Activated T-cell treated with anti-CD3 and anti-CD28 coated beads, Interleukin-2, amount 50 U/mL, for 4 hours (primary cell): ENCODE data around the gene BUD13. TPM values are rescaled to one million over a fixed set of nuclear protein-coding genes. Genes with fewer than 3 reads are reported as not detected.

Experiments used
- ATAC-seq, 2 donors: fragments of 200-7000 bp; cut with Tn5 transposase; one replicate each; pipeline ENCODE4 v1.10.0; 2021
- DNase-seq: peaks from one replicate; pipeline ENCODE4 v3.0.0-alpha.2; 2020
- H3K27me3 Mint-ChIP-seq: one replicate; pipeline ENCODE4 v1.8.0; 2021; ENCODE audit warnings: low read depth, mixed read lengths
- H3K36me3 Mint-ChIP-seq: one replicate; pipeline ENCODE4 v1.8.0; 2022; ENCODE audit warnings: mixed read lengths; ENCODE audit not compliant: insufficient read depth
- H3K4me1 Mint-ChIP-seq: one replicate; pipeline ENCODE4 v1.8.0; 2021; ENCODE audit warnings: low read depth, mixed read lengths
- H3K4me3 Mint-ChIP-seq: one replicate; pipeline ENCODE4 v1.8.0; 2021; ENCODE audit warnings: mild to moderate bottlenecking, moderate library complexity, mixed read lengths
- H3K9me3 Mint-ChIP-seq: one replicate; pipeline ENCODE4 v1.8.0; 2021; ENCODE audit warnings: mixed read lengths
- total RNA-seq, 3 donors: library from RNA; stranded (reverse); gene quantifications; one replicate each; pipeline ENCODE4 v1.2.1, GENCODE V29; 2021

The BUD13 gene
- total RNA-seq, 3 donors from 2014 or later, result 26.3 to 28.5 (median 27.7) TPM

DNA sequence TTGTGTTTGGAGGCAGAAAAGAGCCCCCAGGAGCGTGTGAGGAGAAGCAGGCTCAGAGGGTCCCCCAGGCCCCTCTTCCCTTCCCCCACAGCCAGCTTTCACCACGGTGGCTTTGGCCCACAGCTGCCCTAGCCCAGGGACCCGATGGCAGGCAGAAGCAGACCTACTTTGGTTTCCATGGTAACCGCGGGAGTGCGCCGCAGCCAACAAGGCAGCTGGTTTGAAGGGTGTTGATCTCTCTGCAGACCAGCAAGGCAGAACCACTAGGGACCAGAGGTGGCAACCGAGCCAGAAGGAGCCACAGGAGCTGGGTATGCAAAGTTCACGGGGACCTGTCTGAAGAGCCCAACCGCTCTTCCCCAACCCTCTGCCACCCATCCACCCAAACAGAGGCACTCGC lies 69.4 kb downstream of the BUD13 start:
- no peaks in the 10 kb centered on the region for H3K9me3 Mint-ChIP-seq
- H3K27me3 Mint-ChIP-seq, result peaks cover 8% of the 10 kb centered on the region
- DNase-seq (no peak), ATAC-seq (no peak)
- H3K36me3 Mint-ChIP-seq, result no peaks in the 10 kb centered on the region
- H3K4me3 Mint-ChIP-seq, result no peak overlapping the region
- no peaks in the 10 kb centered on the region for H3K4me1 Mint-ChIP-seq

- DNase-seq (no peak), ATAC-seq (no peak)
- Mint-ChIP-seq H3K4me3 (no peak overlapping the region), H3K27me3 (peaks cover 9% of the 10 kb centered on the region), H3K4me1 (no peaks in the 10 kb centered on the region), H3K36me3 (no peaks in the 10 kb centered on the region), H3K9me3 (no peaks in the 10 kb centered on the region)
Measured at GRCh38 chr11:116702772-116703385, 69.9 kb downstream of the BUD13 start.

GRCh38 chr11:116701876-116702275 lies 70.9 kb downstream of the BUD13 start:
- H3K4me3 Mint-ChIP-seq, result no peak overlapping the region
- H3K9me3 Mint-ChIP-seq, result no peaks in the 10 kb centered on the region
- no peaks in the 10 kb centered on the region for H3K36me3 Mint-ChIP-seq
- DNase-seq (no peak), ATAC-seq (no peak)
- no peaks in the 10 kb centered on the region for H3K4me1 Mint-ChIP-seq
- H3K27me3 Mint-ChIP-seq, result peaks cover 5% of the 10 kb centered on the region

GRCh38 chr11:116701297-116701801 lies 71.4 kb downstream of the BUD13 start:
- Mint-ChIP-seq H3K36me3 (no peaks in the 10 kb centered on the region), H3K4me3 (no peak overlapping the region), H3K27me3 (peaks cover 5% of the 10 kb centered on the region), H3K4me1 (no peaks in the 10 kb centered on the region), H3K9me3 (no peaks in the 10 kb centered on the region)
- no peak for ATAC-seq
- DNase-seq, result no peak

DNA sequence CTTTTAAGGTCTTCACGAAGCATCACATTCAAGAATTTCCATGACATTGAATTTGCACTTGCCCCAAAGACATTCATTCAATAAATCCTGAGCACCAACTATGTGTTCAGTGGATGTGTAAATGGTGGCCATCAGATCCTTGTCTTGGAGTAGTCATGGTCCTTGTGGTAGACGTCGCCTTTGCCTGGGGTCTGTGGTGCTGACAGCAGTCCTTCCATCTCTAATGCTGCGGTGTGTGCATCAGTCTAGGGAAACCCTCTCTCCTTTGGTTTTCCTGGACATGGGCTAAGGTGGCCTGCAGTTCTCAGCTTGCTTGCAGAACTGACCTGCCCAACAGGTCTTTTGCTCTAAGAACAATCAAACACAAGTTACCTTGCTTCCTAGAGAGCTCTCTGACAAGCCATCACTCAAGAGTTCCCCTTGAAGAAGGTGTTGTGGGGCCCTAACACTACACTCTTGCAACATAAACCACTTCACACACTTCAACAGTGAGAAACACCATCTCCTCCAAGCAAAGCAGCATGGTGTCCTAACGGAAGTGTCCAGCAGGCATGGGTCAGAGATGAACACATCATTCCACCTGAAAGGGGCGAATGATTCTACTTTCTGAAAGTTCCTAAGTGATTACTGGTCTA lies 72.1 kb downstream of the BUD13 start:
- no peaks in the 10 kb centered on the region for H3K36me3 Mint-ChIP-seq
- H3K4me1 Mint-ChIP-seq, result no peaks in the 10 kb centered on the region
- no peak overlapping the region for H3K4me3 Mint-ChIP-seq
- DNase-seq (no peak), ATAC-seq (no peak)
- no peaks in the 10 kb centered on the region for H3K9me3 Mint-ChIP-seq
- H3K27me3 Mint-ChIP-seq, result peaks cover 6% of the 10 kb centered on the region

Other genes with a start within 250 kb of the BUD13 start
- gene ZPR1, start 15.0 kb upstream of the BUD13 start, total RNA-seq, result 100 to 1,000 TPM; 140 to 145 (median 142) TPM
- gene APOA5, start 18.9 kb upstream of the BUD13 start, total RNA-seq, result not detected
- not detected for gene APOA4, start 50.3 kb upstream of the BUD13 start, total RNA-seq
- gene APOC3, start 56.9 kb upstream of the BUD13 start, total RNA-seq, result 1 to 10 TPM in 2 of 3 donors, under 1 TPM in 1; 0.82 to 4.0 (median 2.0) TPM
- 1 to 10 TPM; 1.4 to 2.9 (median 2.1) TPM for gene APOA1, start 64.6 kb upstream of the BUD13 start, total RNA-seq